Esophagus muscularis mucosa (tissue), 4 donors: ENCODE data around the gene GDI1.

Experiments used
- CTCF ChIP-seq, 3 experiments: fragments of 200-600 bp in 2 of 3; fragments of 450-650 bp in 1 of 3; sonication (generic) in 2 of 3; IDR thresholded peaks; one replicate each; pipeline ENCODE4 v1.5.1; 2017 to 2019; ENCODE audit warnings: antibody characterized with exemption in 3 of 3, mild to moderate bottlenecking in 2 of 3, moderate library complexity in 1 of 3
- EP300 ChIP-seq: sonication (generic); formaldehyde crosslinking; IDR thresholded peaks from one replicate; pipeline ENCODE4 v1.6.1; 2017; ENCODE audit warnings: antibody characterized with exemption
- POLR2A ChIP-seq: fragments of 450-650 bp; IDR thresholded peaks from one replicate; pipeline ENCODE4 v1.6.1; 2017; ENCODE audit warnings: antibody characterized with exemption, moderate library complexity, mild to moderate bottlenecking, low read depth

GRCh38 chrX:154452823-154453222, 15.9 kb downstream of the GDI1 start:
- no peak for TF ChIP-seq CTCF (IDR thresholded peaks at IDR 0.05)
- no peak for TF ChIP-seq EP300
- TF ChIP-seq POLR2A: no peak
